OCI-LY3 (cell line): ENCODE measurements around the gene LTBP2.

Source experiments
- EZH2phosphoT487 ChIP-seq: fragments of 200-600 bp; shearing (Covaris generic); IDR thresholded peaks from 2 replicates; pipeline ENCODE4 v1.6.1; 2018; ENCODE audit warnings: antibody characterized with exemption, mixed run types, low read depth
- TF ChIP-seq, protein P1 (sequence below): fragments of 200-600, 300-600 bp; sonication (generic); IDR thresholded peaks from 2 replicates; pipeline ENCODE4 v1.5.1; 2014; ENCODE audit warnings: antibody characterized with exemption, low read length, low read depth

- no peak for TF ChIP-seq EZH2phosphoT487
- TF ChIP-seq, protein P1, sequence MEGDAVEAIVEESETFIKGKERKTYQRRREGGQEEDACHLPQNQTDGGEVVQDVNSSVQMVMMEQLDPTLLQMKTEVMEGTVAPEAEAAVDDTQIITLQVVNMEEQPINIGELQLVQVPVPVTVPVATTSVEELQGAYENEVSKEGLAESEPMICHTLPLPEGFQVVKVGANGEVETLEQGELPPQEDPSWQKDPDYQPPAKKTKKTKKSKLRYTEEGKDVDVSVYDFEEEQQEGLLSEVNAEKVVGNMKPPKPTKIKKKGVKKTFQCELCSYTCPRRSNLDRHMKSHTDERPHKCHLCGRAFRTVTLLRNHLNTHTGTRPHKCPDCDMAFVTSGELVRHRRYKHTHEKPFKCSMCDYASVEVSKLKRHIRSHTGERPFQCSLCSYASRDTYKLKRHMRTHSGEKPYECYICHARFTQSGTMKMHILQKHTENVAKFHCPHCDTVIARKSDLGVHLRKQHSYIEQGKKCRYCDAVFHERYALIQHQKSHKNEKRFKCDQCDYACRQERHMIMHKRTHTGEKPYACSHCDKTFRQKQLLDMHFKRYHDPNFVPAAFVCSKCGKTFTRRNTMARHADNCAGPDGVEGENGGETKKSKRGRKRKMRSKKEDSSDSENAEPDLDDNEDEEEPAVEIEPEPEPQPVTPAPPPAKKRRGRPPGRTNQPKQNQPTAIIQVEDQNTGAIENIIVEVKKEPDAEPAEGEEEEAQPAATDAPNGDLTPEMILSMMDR, result no peak
Measured at GRCh38 chr14:74554742-74555362, 57.2 kb downstream of the LTBP2 start.
